ENCODE results near the gene FBXW11. TPM values are rescaled to one million over a fixed set of nuclear protein-coding genes. Genes with fewer than 3 reads are reported as not detected.

Gene FBXW11
- total RNA-seq, 1 experiment from 2014 or later: 52.0 TPM

DNA sequence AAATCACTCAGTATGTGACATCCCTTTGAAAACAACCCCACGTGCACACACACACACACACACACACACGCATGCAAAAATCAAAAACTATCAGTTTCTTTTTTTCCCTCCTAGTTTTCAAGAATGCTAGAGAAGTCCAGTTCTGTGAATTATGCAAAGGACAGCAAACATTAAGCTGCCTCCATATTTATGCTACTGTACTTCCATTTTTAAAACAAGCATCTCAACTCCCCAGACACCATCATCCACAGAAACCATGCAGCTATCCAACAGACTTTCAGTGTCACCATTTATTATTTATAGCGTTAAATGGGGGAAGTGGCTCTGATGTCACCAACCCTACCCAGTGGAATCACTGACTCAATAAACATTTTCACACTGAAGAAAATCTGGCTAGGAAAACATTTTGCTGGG, 1.6 kb downstream of the FBXW11 start:
- ATAC-seq (no peak), DNase-seq (ENCODE audit: low read depth, low spot score) (no peak)
- intact Hi-C loops (cut with micrococcal nuclease): loop anchor here (10.0 kb wide), 1 partner anchor 290 kb away; no protein-coding TSS in a partner anchor
- Histone ChIP-seq H3K27ac (ENCODE audit: low read depth, low read length) (peak overlapping the region; percentile 97; the same call in 1 of the 2 replicates), H3K79me2 (ENCODE audit: insufficient read depth, low read length) (peaks cover 75% of the 10 kb centered on the region), H3K4me2 (ENCODE audit: low read length) (peak overlapping the region; percentile 89), H4K20me1 (ENCODE audit: insufficient read depth) (peaks cover 18% of the 10 kb centered on the region; the same call in 1 of the 2 replicates), H3K9ac (ENCODE audit: low read length) (peak overlapping the region; percentile 94), H3K27me3 (ENCODE audit: insufficient read depth, low read length) (no peaks in the 10 kb centered on the region), H2AFZ (ENCODE audit: low read depth, low read length, poor library complexity, severe bottlenecking) (no peak overlapping the region), H3K4me3 (replicated peaks in 1 of 2; ENCODE audit: low read depth in 1 of 2, low read length in 2 of 2) (peak overlapping the region; percentile 78 to 99), H3K9me2 (ENCODE audit: insufficient read depth) (no peaks in the 10 kb centered on the region), H3K9me3 (ENCODE audit: control insufficient read depth in 1 of 2, insufficient read depth in 1 of 2, low read depth in 1 of 2, low read length in 2 of 2) (no peaks in the 10 kb centered on the region), H3K36me3 (ENCODE audit: control insufficient read depth in 1 of 2, insufficient read depth in 2 of 2, low read length in 2 of 2) (no peaks in the 10 kb centered on the region), H3K4me1 (ENCODE audit: control insufficient read depth in 1 of 2, insufficient read depth in 2 of 2, low read length in 2 of 2) (peaks cover 9 to 36% of the 10 kb centered on the region in 2 experiments; a peak in 3 of 4 replicates)
- no peak for TF ChIP-seq SP1 (IDR thresholded peaks at IDR 0.05; ENCODE audit: low read depth)
- TF ChIP-seq, protein P1, sequence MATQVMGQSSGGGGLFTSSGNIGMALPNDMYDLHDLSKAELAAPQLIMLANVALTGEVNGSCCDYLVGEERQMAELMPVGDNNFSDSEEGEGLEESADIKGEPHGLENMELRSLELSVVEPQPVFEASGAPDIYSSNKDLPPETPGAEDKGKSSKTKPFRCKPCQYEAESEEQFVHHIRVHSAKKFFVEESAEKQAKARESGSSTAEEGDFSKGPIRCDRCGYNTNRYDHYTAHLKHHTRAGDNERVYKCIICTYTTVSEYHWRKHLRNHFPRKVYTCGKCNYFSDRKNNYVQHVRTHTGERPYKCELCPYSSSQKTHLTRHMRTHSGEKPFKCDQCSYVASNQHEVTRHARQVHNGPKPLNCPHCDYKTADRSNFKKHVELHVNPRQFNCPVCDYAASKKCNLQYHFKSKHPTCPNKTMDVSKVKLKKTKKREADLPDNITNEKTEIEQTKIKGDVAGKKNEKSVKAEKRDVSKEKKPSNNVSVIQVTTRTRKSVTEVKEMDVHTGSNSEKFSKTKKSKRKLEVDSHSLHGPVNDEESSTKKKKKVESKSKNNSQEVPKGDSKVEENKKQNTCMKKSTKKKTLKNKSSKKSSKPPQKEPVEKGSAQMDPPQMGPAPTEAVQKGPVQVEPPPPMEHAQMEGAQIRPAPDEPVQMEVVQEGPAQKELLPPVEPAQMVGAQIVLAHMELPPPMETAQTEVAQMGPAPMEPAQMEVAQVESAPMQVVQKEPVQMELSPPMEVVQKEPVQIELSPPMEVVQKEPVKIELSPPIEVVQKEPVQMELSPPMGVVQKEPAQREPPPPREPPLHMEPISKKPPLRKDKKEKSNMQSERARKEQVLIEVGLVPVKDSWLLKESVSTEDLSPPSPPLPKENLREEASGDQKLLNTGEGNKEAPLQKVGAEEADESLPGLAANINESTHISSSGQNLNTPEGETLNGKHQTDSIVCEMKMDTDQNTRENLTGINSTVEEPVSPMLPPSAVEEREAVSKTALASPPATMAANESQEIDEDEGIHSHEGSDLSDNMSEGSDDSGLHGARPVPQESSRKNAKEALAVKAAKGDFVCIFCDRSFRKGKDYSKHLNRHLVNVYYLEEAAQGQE (IDR thresholded peaks at IDR 0.05; ENCODE audit: low read depth): no peak
- TF ChIP-seq ZNF274 (IDR thresholded peaks at IDR 0.05; ENCODE audit: low read depth, low read length): no peak
- no peak for TF ChIP-seq POLR2AphosphoS5 (IDR thresholded peaks at IDR 0.05; ENCODE audit: low read depth, low read length)
- TF ChIP-seq, protein P2, sequence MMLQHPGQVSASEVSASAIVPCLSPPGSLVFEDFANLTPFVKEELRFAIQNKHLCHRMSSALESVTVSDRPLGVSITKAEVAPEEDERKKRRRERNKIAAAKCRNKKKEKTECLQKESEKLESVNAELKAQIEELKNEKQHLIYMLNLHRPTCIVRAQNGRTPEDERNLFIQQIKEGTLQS (IDR thresholded peaks at IDR 0.05): no peak
- TF ChIP-seq RAD21 (IDR thresholded peaks at IDR 0.05; ENCODE audit: low read depth): no peak
- TF ChIP-seq CEBPB (IDR thresholded peaks at IDR 0.05; ENCODE audit: low read depth): no peak
- TF ChIP-seq ZBTB33 (IDR thresholded peaks at IDR 0.05; ENCODE audit: extremely low read depth, insufficient replicate concordance, low read length): no peak
- no peak for TF ChIP-seq POLR2A (IDR thresholded peaks at IDR 0.05; ENCODE audit: borderline replicate concordance, extremely low read depth, insufficient read depth, insufficient read length)
- no peak for TF ChIP-seq SRF (IDR thresholded peaks at IDR 0.05; ENCODE audit: low read depth)
- no peak for TF ChIP-seq JUND (IDR thresholded peaks at IDR 0.05)
- TF ChIP-seq EZH2 (IDR thresholded peaks at IDR 0.05): no peak
- CTCF ChIA-PET: interaction anchor here (3.8 kb wide), 1 partner anchor 93 kb away, joined by 24 read pairs; no protein-coding TSS in a partner anchor
- no TSS peak for BruUV-seq (replicated peaks)
- POLR2A ChIA-PET: interaction anchor here (0.9 kb wide), 1 partner anchor 59 kb away, joined by 3 read pairs; no protein-coding TSS in a partner anchor
- RAD21 ChIA-PET (ENCODE audit: low non-redundant PET in 1 of 2, low total read pairs in 2 of 2, uncharacterized antibody in 2 of 2, unreplicated experiment in 2 of 2): no interaction called here
